A549 (cell line): ENCODE data around the gene PARP1.

ENCODE experiments used
- BHLHE40 ChIP-seq: IDR thresholded peaks from 2 replicates; pipeline ENCODE4 v1.6.1; 2012; ENCODE audit warnings: low read depth, low read length, inconsistent platforms
- CBX8 ChIP-seq: fragments of 200-600 bp; sonication (generic); IDR thresholded peaks from 2 replicates; pipeline ENCODE4 v1.6.1; 2016
- KDM5A ChIP-seq: fragments of 200-600 bp; sonication (generic); IDR thresholded peaks from 2 replicates; pipeline ENCODE4 v1.6.1; 2016; ENCODE audit warnings: antibody characterized with exemption, mild to moderate bottlenecking
- POLR2A ChIP-seq: IDR thresholded peaks from 2 replicates; pipeline ENCODE4 v1.6.1; 2012; ENCODE audit warnings: mild to moderate bottlenecking, low read length

- TF ChIP-seq POLR2A (no peak), BHLHE40 (no peak), KDM5A (no peak), CBX8 (no peak)
Measured at GRCh38 chr1:226353698-226354525, 54.0 kb downstream of the PARP1 start.
